Fibroblast of skin of abdomen (primary cell): Measurements from ENCODE around the gene EPHA2.
"Not testable (repeated sequence)": the region's sequence is repeated elsewhere in the genome, so short reads cannot be mapped to it uniquely, and the experiment has no call there.

Source experiments
- DNase-seq: peaks from one replicate; pipeline ENCODE4 v3.0.0-alpha.2; 2013

EPHA2 gene

GRCh38 chr1:16167331-16168143 lies 11.7 kb upstream of the EPHA2 start:
- DNase-seq: no peak

GRCh38 chr1:16166117-16166516 lies 10.2 kb upstream of the EPHA2 start:
- no peak for DNase-seq

GRCh38 chr1:16165548-16165947 lies 9.7 kb upstream of the EPHA2 start:
- DNase-seq: no peak

GRCh38 chr1:16165073-16165364 lies 9.2 kb upstream of the EPHA2 start:
- DNase-seq: no peak

- peak; percentile 95 for DNase-seq
Measured at GRCh38 chr1:16164213-16165072, 8.6 kb upstream of the EPHA2 start.

GRCh38 chr1:16163608-16164212 lies 7.8 kb upstream of the EPHA2 start:
- not testable (repeated sequence) for DNase-seq

GRCh38 chr1:16162163-16162822 lies 6.4 kb upstream of the EPHA2 start:
- DNase-seq: no peak

- no peak for DNase-seq
Measured at GRCh38 chr1:16161717-16162116, 5.8 kb upstream of the EPHA2 start.

GRCh38 chr1:16158993-16159831 lies 3.3 kb upstream of the EPHA2 start:
- DNase-seq: no peak

- no peak for DNase-seq
Measured at GRCh38 chr1:16158025-16158424, 2.2 kb upstream of the EPHA2 start.

- DNase-seq: no peak
Measured at GRCh38 chr1:16156848-16157495, 1.1 kb upstream of the EPHA2 start.

GRCh38 chr1:16153999-16154673 lies 1.7 kb downstream of the EPHA2 start:
- no peak for DNase-seq

- DNase-seq: no peak
Measured at GRCh38 chr1:16153096-16153998, 2.5 kb downstream of the EPHA2 start.

- peak; percentile 59 for DNase-seq
Measured at GRCh38 chr1:16152481-16153087, 3.3 kb downstream of the EPHA2 start.

- no peak for DNase-seq
Measured at GRCh38 chr1:16151995-16152384, 3.9 kb downstream of the EPHA2 start.

- no peak for DNase-seq
Measured at GRCh38 chr1:16151196-16151994, 4.5 kb downstream of the EPHA2 start.

- DNase-seq: no peak
Measured at GRCh38 chr1:16150508-16150907, 5.4 kb downstream of the EPHA2 start.

GRCh38 chr1:16149702-16150488 lies 6.0 kb downstream of the EPHA2 start:
- no peak for DNase-seq
